Left cardiac atrium (tissue), 4 donors: ENCODE results near the gene KLF5. TPM values are rescaled to one million over a fixed set of nuclear protein-coding genes. Genes with fewer than 3 reads are reported as not detected.

Source experiments
- ATAC-seq, 2 donors: fragments of 200-7000 bp; cut with Tn5 transposase; one replicate each; pipeline ENCODE4 v1.9.1; 2020; ENCODE audit warnings: mild to moderate bottlenecking in 2 of 2, moderate library complexity in 2 of 2
- DNase-seq: peaks from one replicate; pipeline ENCODE4 v3.0.0-alpha.2; 2020
- intact Hi-C, 2 donors: fragments of 100-400 bp; cut with DNase I; formaldehyde crosslinking; loops; one replicate each; pipeline versions ENCODE4 v1.14.1 to v1.15.1; 2022 to 2023
- total RNA-seq, 2 donors: library from RNA; stranded (reverse); fragmentation: NEBNext Ultra II Directional; extraction: Animal tissue kit (Norgen Biotek cat#: 25700); gene quantifications; one replicate each; pipeline ENCODE4 v1.2.1, GENCODE V29; 2021
- donor health status: DM: no; HTN: yes; CAD: no.
- donor health status: DM: no; HTN: yes; CAD: no; lungs with severe emphysema.
- donor health status: DM: yes; HTN: yes; CAD: no.
- donor health status: Dilated cardiomyopathy.

The KLF5 gene
- total RNA-seq, 2 donors from 2014 or later, result 0.73 to 0.82 TPM

- ATAC-seq, result no peak
Measured at GRCh38 chr13:73110814-73111213, 52.0 kb downstream of the KLF5 start.

GRCh38 chr13:73111331-73111730 is 52.5 kb downstream of the KLF5 start:
- intact Hi-C loops, result no loop called here
- DNase-seq (no peak), ATAC-seq (no peak)

More at GRCh38 chr13:73110814-73111213, 52.0 kb downstream of the KLF5 start:
- intact Hi-C loops, result no loop called here
- DNase-seq, result no peak

GRCh38 chr13:73119612-73120011 is 60.8 kb downstream of the KLF5 start:
- ATAC-seq (no peak), DNase-seq (no peak)
- intact Hi-C loops, result no loop called here
